ENCODE measurements around the gene F5.

DNA sequence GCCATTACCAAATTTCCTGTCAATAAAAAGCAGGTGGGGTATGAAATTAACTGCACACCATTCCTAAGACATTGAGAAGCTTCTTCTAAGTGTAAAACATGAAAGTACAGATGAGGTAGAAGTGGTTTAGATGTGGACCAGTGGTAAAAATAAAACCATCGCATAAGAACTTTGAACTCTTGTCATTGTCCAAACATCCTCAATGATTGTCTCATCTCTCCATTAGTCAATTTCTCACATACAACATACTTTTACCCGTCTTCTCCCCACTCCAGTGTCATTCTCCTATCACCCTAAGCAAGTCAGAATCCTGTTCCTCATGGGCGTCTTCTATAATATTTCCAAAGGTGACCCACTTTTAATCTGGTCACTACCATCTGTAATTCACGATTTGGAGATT is 76.2 kb downstream of the F5 start:
- TF ChIP-seq POLR2A (IDR thresholded peaks at IDR 0.05; ENCODE audit: low read length) (no peak), GATA1 (IDR thresholded peaks at IDR 0.05; ENCODE audit: low read depth, low read length) (no peak)
